ENCODE measurements around the gene GLRX2.
"Not testable (repeated sequence)": the region's sequence is repeated elsewhere in the genome, so short reads cannot be mapped to it uniquely, and the experiment has no call there.

GLRX2 gene

DNA sequence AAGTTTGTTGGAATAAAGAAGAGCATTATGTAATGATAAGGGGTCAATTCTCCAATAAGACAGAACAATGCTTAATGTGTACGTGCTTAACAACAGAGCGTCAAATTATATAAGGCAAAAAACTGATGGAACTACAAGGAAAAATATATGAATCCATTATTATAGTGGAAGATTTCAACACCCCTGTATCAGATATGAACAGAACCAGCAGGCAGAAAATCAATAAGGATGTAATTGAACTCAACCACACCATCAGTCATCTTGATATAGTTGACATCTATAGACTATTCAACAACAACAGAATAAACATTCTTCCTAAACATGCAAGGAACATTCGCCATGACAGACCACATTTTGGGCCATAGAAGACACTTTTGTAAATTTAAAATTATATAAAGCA lies 13.0 kb upstream of the GLRX2 start:
- peaks cover 13% of the 10 kb centered on the region for H3K36me3 Mint-ChIP-seq (ENCODE audit: low read depth)
- no peaks in the 10 kb centered on the region for H3K27me3 Mint-ChIP-seq
- no peak overlapping the region for H3K27ac Mint-ChIP-seq
- H3K4me3 Mint-ChIP-seq, result no peak overlapping the region
- H3K9me3 Mint-ChIP-seq, result no peaks in the 10 kb centered on the region
- H3K4me1 Mint-ChIP-seq (ENCODE audit: low read depth), result peaks cover 17% of the 10 kb centered on the region
- DNase-seq, result no peak

DNA sequence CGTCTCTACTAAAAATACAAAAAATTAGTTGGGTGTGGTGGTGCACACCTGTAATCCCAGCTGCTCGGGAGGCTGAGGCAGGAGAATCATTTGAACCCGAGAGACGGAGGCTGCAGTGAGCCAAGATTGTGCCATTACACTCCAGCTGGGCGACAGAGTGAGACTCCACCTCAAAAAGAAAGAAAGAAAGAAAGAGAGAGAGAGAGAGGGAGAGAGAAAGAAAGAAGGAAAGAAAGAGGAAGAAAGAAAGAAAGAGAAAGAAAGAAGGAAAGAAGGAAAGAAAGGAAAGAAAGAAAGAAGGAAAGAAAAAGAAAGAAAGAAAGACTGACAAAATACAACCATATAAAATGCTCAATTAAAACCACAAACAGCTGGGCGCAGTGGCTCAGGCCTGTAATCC lies 12.0 kb upstream of the GLRX2 start:
- not testable (repeated sequence) for H3K4me3 Mint-ChIP-seq, DNase-seq

DNA sequence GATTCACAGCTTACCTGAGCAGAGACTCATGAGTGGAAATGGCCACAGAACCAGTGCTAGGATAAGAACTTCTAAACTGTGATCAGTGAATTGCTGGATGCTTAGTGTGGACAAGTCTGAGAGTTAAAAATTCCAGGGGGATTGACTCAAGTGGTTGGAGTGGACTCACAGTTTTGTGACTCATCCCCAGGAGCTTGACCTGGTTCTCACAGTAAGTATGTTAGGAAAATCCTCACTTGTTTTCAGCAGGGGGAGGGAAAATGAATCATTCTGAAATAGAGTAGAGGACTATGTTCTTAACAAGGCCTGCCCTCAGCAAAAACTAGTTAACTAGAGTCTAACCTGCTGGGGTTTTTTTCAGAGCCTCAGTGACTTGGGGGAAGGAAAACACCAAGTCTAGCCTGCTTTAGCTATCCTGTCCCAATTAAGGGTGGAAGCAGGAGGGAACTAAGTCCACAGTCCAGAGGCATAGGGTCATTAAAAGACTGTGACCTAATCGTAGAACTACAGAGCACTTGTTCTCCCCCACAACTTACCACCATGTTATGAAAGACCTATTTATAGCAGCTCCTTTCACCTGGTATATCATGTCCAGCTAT lies 10.5 kb upstream of the GLRX2 start:
- Mint-ChIP-seq H3K4me1 (ENCODE audit: low read depth) (peaks cover 5% of the 10 kb centered on the region), H3K36me3 (ENCODE audit: low read depth) (no peaks in the 10 kb centered on the region), H3K27ac (no peak overlapping the region), H3K27me3 (no peaks in the 10 kb centered on the region), H3K9me3 (no peaks in the 10 kb centered on the region), H3K4me3 (no peak overlapping the region)
- DNase-seq, result no peak

More for the DNA sequence above, 12.0 kb upstream of the GLRX2 start:
- H3K27ac Mint-ChIP-seq; H3K9me3 Mint-ChIP-seq; H3K27me3 Mint-ChIP-seq; H3K36me3 Mint-ChIP-seq (ENCODE audit: low read depth): not testable (repeated sequence)
- H3K4me1 Mint-ChIP-seq (ENCODE audit: low read depth), result peaks cover 12% of the 10 kb centered on the region

DNA sequence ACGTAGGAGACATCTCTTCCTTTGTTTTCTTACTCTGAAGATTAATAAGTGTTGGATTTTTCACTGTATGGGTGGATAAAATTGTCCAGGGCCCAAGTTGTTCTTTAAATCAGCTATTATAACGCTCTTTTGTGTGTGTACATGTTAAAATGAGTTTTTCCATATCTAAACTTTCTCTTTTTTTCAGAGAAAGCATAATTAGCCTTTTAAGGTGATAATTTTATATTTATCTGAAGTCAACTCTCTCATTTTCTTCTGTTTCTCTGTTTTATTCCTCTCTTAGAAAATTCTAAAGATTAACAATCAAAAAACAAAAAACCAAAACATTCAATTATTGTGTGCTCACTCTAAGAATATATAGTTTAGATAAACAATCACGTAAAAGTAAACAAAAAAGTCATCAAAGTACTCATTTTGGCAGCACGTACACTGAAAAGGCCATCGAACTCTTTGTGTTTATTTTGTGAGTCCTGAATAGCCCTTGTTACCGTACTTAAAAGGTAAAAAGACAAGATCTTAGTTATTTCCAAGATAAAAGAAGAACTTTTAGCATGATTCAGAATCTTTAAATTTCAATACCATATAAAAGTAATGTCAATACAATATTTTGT lies 9.4 kb upstream of the GLRX2 start:
- H3K9me3 Mint-ChIP-seq, result no peaks in the 10 kb centered on the region
- no peak overlapping the region for H3K4me3 Mint-ChIP-seq
- no peak for DNase-seq
- H3K4me1 Mint-ChIP-seq (ENCODE audit: low read depth), result peaks cover 5% of the 10 kb centered on the region
- no peaks in the 10 kb centered on the region for H3K36me3 Mint-ChIP-seq (ENCODE audit: low read depth)
- H3K27me3 Mint-ChIP-seq, result no peaks in the 10 kb centered on the region
- H3K27ac Mint-ChIP-seq, result no peak overlapping the region

DNA sequence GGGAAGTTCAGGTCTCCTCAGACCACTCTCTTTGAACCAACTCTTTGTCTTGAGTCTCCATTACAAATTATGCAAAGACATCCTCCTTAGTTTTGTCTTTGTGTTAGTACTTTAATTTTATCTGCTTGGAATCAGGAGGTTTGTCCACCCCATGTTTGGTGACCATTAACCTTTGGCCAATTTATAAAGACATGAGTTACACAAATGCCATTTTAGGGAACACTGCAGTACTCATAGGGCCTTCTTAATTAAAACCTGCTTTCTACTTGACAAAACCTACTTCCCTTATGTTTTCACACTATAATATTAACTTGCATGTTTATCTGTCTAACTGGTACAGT lies 8.7 kb upstream of the GLRX2 start:
- no peaks in the 10 kb centered on the region for H3K9me3 Mint-ChIP-seq
- no peak for DNase-seq
- H3K27me3 Mint-ChIP-seq, result no peaks in the 10 kb centered on the region
- H3K27ac Mint-ChIP-seq, result no peak overlapping the region
- H3K36me3 Mint-ChIP-seq (ENCODE audit: low read depth), result no peaks in the 10 kb centered on the region
- no peak overlapping the region for H3K4me3 Mint-ChIP-seq
- peaks cover 4% of the 10 kb centered on the region for H3K4me1 Mint-ChIP-seq (ENCODE audit: low read depth)

DNA sequence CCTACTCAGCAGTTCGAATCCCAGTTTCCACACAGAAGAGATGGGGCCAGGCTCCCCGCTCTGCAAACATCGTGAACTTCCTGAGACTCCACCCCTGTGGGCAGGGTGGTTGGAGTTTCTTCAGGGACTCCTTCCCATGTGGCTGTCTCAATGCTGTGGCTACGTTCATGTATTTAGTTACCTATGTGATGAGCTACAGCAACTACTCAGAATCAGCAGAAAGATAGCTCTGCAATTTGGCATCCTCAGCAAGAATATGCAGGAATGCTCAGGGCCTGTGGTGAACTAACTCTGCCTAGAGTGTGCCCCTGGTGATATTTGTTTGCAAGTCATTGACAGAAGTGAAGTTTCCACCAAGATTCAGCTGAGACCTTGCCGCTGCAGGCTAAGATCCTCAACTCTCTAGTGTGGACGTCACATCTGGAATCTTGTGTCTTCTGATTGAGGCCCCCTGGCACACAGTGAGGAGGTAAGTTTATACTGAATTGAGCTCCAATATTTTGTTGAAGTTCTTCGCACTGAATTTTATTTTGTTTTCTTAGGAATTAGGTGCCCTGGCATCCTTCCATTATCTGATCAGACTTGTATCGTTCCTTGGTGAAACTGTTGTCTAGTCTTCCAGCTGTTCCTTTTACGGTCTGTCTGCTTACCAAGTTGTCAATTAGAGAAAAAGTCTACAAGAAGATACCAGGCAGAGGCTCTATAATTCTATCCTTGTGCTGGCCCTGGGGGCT lies 8.2 kb upstream of the GLRX2 start:
- no peaks in the 10 kb centered on the region for H3K36me3 Mint-ChIP-seq (ENCODE audit: low read depth)
- no peaks in the 10 kb centered on the region for H3K4me1 Mint-ChIP-seq (ENCODE audit: low read depth)
- no peak overlapping the region for H3K27ac Mint-ChIP-seq
- H3K27me3 Mint-ChIP-seq, result no peaks in the 10 kb centered on the region
- no peak overlapping the region for H3K4me3 Mint-ChIP-seq
- no peak for DNase-seq
- no peaks in the 10 kb centered on the region for H3K9me3 Mint-ChIP-seq

DNA sequence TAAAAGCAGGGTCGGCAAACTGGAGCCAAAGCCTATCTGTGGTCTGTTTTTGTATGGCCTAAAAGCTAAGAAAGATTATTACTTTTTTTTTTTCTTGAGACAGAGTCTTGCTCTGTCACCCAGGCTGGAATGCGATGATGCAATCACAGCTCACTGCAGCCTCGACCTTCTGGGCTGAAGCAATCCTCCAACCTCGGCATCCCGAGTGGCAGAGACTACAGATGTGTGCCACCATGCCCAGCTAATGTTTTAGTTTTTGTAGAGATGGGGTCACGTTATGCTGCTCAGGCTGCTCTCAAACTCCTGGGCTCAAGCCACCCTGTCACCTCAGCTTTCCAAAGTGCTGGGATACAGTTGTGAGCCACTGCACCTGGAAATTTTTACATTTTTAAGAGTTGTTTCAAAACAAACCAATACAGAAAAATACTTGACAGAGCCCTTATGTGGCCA lies 6.5 kb upstream of the GLRX2 start:
- Mint-ChIP-seq H3K27me3 (no peaks in the 10 kb centered on the region), H3K27ac (no peak overlapping the region), H3K4me1 (ENCODE audit: low read depth) (no peaks in the 10 kb centered on the region), H3K36me3 (ENCODE audit: low read depth) (no peaks in the 10 kb centered on the region), H3K4me3 (no peak overlapping the region), H3K9me3 (no peaks in the 10 kb centered on the region)
- no peak for DNase-seq

DNA sequence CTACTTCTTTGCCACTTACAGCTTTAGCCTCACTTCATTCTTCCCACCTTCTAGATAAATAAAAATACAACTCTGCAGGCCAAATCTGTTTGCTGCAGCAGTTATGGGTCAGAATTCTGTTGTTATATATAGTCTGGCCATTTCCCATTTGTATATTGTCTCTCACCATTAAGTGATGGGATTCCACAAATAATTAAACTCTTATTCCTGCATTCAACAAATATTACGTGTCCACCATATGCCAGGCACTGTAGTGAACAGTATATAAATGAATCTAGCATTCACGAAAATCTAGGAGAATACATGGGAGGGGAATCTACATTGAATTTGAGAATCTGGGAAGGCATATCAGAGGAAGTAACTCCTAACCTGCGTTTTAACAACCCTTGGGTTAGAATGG lies 5.7 kb upstream of the GLRX2 start:
- Mint-ChIP-seq H3K4me1 (ENCODE audit: low read depth) (peaks cover under 1% of the 10 kb centered on the region), H3K27me3 (no peaks in the 10 kb centered on the region), H3K4me3 (no peak overlapping the region), H3K36me3 (ENCODE audit: low read depth) (no peaks in the 10 kb centered on the region), H3K27ac (no peak overlapping the region), H3K9me3 (no peaks in the 10 kb centered on the region)
- no peak for DNase-seq

DNA sequence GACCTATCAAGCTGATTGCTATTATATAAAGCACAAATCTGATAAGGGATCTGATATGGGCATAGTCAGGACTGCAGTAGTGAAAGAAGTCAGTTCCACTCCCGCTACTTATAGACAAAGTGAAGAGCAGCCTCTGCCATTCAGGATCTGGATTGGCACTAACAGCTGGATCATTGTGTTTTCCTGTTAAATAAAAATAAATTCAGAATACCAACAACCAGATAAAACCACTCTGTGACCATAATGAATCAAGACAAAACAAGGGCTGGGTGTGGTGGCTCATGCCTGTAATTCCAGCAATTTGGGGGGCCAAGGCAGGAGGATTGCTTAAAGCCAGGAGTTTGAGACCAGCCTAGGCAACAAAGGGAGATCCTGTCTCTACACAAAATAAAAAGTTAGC lies 5.0 kb upstream of the GLRX2 start:
- no peaks in the 10 kb centered on the region for H3K36me3 Mint-ChIP-seq (ENCODE audit: low read depth)
- H3K9me3 Mint-ChIP-seq, result no peaks in the 10 kb centered on the region
- no peaks in the 10 kb centered on the region for H3K27me3 Mint-ChIP-seq

DNA sequence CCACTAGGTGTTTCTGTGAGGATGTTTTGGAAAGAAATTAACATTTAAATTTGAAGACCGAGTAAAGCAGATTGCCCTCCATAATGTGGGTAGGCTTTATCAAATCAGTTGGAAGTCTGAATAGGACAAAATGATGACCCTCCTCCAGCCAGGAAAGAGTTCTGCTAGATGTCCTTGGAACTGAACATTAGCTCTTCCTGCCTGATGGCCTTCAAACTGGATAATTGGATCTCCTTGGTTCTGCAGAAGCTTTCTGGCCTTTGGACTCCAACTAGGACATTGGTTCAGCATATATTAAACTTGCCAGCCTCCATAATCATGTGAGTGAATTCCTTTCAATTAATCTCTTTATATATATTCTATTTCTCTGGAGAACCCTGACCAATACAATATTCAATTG lies 4.4 kb upstream of the GLRX2 start:
- Mint-ChIP-seq H3K9me3 (no peaks in the 10 kb centered on the region), H3K27me3 (no peaks in the 10 kb centered on the region), H3K4me1 (ENCODE audit: low read depth) (peaks cover 8% of the 10 kb centered on the region), H3K36me3 (ENCODE audit: low read depth) (peaks cover 5% of the 10 kb centered on the region), H3K27ac (no peak overlapping the region), H3K4me3 (no peak overlapping the region)
- DNase-seq, result no peak

More for the DNA sequence above, 5.0 kb upstream of the GLRX2 start:
- Mint-ChIP-seq H3K4me3 (no peak overlapping the region), H3K4me1 (ENCODE audit: low read depth) (peaks cover 6% of the 10 kb centered on the region), H3K27ac (no peak overlapping the region)
- no peak for DNase-seq

DNA sequence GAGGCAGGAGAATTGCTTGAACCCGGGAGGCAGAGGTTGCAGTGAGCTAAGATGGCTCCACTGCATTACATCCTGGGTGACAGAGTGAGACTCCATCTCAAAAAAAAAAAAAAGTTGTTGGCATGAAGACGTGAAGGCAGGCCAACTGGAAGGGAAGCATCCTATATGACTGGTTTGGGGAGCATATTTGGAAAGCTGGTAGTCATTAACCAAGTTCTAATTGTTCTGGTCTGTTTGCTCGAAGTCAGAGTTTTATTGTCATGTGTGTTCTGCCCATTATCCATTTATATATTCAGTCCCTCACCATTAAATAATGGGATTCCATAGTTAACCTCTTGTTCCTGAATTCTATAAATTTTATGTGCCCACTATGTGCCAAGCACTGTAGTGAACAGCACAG lies 3.3 kb upstream of the GLRX2 start:
- peaks cover 18% of the 10 kb centered on the region for H3K4me1 Mint-ChIP-seq (ENCODE audit: low read depth)
- H3K27me3 Mint-ChIP-seq, result no peaks in the 10 kb centered on the region
- no peak overlapping the region for H3K4me3 Mint-ChIP-seq
- H3K9me3 Mint-ChIP-seq, result no peaks in the 10 kb centered on the region
- H3K27ac Mint-ChIP-seq, result no peak overlapping the region
- H3K36me3 Mint-ChIP-seq (ENCODE audit: low read depth), result peaks cover 7% of the 10 kb centered on the region
- no peak for DNase-seq

DNA sequence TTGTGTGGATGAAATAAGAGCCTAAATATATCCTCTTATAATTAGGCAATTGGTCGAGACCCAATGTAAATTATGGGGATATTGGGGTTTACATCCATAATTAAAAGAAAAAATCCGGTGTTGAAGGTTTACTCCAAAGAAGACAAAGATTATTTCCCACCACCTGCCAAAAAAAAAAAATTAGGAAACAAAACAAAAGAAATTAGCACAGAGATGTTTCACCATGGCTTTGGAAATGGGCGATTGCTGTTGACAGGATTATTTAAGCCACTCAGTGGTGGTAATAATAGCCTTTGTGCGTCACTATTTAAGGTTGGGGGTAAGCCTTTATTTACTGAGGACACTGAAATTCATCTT lies 585 bp upstream of the GLRX2 start:
- Mint-ChIP-seq H3K4me3 (peak overlapping the region; percentile 92), H3K36me3 (ENCODE audit: low read depth) (peaks cover 15% of the 10 kb centered on the region), H3K27me3 (no peaks in the 10 kb centered on the region), H3K4me1 (ENCODE audit: low read depth) (peaks cover 26% of the 10 kb centered on the region), H3K27ac (peak overlapping the region; percentile 65), H3K9me3 (no peaks in the 10 kb centered on the region)
- no peak for DNase-seq

DNA sequence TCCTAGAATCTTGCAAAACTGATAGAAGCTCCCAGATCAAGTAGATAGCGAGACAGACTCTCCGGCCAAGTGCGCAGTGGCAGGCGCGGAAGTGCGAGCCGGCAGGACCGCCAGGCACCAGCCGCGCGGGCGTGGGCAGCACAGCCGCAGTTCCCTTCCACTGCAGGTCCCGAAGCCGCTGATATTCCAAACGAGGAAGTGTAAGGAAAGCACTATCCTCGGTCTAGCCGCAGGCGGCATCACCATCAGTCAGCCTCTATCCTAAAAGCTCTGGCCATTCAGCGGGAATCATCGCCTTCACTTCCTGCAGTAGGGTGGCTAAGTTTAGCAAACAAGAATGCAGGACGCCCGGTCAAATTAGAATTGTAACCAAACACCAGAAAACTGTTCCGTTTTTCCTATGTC lies 710 bp downstream of the GLRX2 start:
- peak overlapping the region; percentile 92 for H3K4me3 Mint-ChIP-seq

DNA sequence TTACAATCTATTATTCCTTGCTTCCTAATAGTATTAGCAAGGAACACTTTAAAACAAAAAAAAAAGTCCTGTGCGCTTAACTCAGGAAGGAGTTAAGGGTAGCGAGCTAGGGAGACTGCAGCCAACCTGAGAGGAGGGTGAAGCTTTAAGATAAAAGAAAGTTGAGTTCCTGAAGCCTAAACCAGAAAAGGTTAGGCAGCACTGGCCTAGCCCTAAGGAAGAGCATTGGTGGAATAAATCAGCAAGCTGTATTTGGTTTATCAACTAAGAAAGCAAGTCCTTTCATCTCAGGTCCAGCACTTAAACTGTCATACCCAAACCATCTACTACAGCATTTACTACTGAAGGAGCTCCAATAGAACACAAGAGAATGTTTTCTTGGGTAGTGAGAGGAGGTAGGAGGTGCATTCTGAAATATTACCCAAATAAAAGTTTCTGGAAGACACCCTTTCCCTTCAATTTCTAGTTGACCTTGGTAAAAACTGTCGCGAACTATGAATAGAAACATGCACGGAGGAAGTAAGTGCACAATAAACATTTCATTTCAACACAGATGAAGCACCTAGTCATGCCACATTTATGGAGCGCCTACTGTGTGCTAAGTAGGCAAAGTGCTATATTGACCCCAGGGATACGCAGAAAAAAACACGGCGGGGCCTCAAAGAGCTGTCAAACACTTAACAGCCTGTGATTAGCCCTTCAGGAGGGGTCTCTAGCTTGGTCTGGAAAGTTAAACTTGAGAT lies 1.3 kb downstream of the GLRX2 start:
- peak overlapping the region; percentile 92 for H3K4me3 Mint-ChIP-seq
- no peaks in the 10 kb centered on the region for H3K27me3 Mint-ChIP-seq
- H3K9me3 Mint-ChIP-seq, result no peaks in the 10 kb centered on the region
- no peak for DNase-seq
- peak overlapping the region; percentile 55 for H3K27ac Mint-ChIP-seq
- H3K4me1 Mint-ChIP-seq (ENCODE audit: low read depth), result peaks cover 26% of the 10 kb centered on the region
- peaks cover 34% of the 10 kb centered on the region for H3K36me3 Mint-ChIP-seq (ENCODE audit: low read depth)

More for the DNA sequence above, 710 bp downstream of the GLRX2 start:
- DNase-seq, result peak; percentile 53
- H3K27ac Mint-ChIP-seq, result peak overlapping the region; percentile 88
- H3K36me3 Mint-ChIP-seq (ENCODE audit: low read depth), result peaks cover 28% of the 10 kb centered on the region
- H3K4me1 Mint-ChIP-seq (ENCODE audit: low read depth), result peaks cover 26% of the 10 kb centered on the region
- H3K9me3 Mint-ChIP-seq, result no peaks in the 10 kb centered on the region
- H3K27me3 Mint-ChIP-seq, result no peaks in the 10 kb centered on the region

DNA sequence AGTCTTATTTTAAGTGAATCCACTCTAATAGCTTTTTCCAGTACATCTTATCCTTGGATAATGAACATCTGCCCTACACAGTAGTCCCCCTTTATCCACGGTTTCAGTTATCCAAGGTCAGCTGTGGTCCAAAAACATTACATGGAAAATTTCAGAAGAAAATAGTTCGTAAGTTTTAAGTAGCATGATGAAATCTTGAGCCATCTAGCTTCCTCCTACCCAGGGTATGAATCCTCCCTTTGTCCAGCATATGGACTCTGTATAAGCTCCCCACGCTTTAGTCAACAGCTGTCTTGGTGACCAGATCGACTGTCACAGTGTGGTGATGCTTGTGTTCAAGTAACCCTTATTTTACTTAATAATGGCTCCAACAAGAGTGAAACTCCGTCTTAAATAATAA lies 2.6 kb downstream of the GLRX2 start:
- H3K9me3 Mint-ChIP-seq, result no peaks in the 10 kb centered on the region
- H3K4me3 Mint-ChIP-seq, result no peak overlapping the region
- H3K27ac Mint-ChIP-seq, result no peak overlapping the region
- peaks cover 29% of the 10 kb centered on the region for H3K4me1 Mint-ChIP-seq (ENCODE audit: low read depth)
- DNase-seq, result no peak
- no peaks in the 10 kb centered on the region for H3K27me3 Mint-ChIP-seq
- peaks cover 46% of the 10 kb centered on the region for H3K36me3 Mint-ChIP-seq (ENCODE audit: low read depth)
